K562 treated with DMSO at 1 percent for 12 hours (cell line): ENCODE data around the gene XIST. TPM values are rescaled to one million over a fixed set of nuclear protein-coding genes. Genes with fewer than 3 reads are reported as not detected.

Source experiments
- total RNA-seq: library from RNA; unstranded; fragments of 300-600 nt; gene quantifications from 2 replicates; pipeline ENCODE4 v1.2.3, GENCODE V29; 2022; ENCODE audit not compliant: insufficient read depth

XIST gene
- 4.8 and 46.4 TPM in 2 replicates for total RNA-seq

GRCh38 chrX:73852467-73852866 lies at the start of gene XIST:
TSS of gene XIST (minus strand) at chrX:73852714.

